ENCODE measurements around the gene SCYGR7. TPM values are rescaled to one million over a fixed set of nuclear protein-coding genes. Genes with fewer than 3 reads are reported as not detected.
"Not testable (repeated sequence)": the region's sequence is repeated elsewhere in the genome, so short reads cannot be mapped to it uniquely, and the experiment has no call there.

Gene SCYGR7
- polyA plus RNA-seq, 1 donor from 2014 or later, result not detected

- no peak within 1 kb of the TSS for H3K4me2 ChIP-seq (ENCODE audit: low read length)
- H3K36me3 ChIP-seq (ENCODE audit: insufficient read depth, low read length), result no peaks in the 10 kb centered on the region
- H3K9me2 ChIP-seq (ENCODE audit: insufficient read depth, low read length), result no peaks in the 10 kb centered on the region
- no peak within 1 kb of the TSS for H3K27ac ChIP-seq (ENCODE audit: low read length)
- H3K27me3 ChIP-seq (ENCODE audit: insufficient read depth, low read depth, low read length), result no peaks in the 10 kb centered on the region
- H3K9me3 ChIP-seq (ENCODE audit: low read length), result no peaks in the 10 kb centered on the region
- H3F3A ChIP-seq (ENCODE audit: insufficient read depth, low read length, poor library complexity, severe bottlenecking), result no peaks in the 10 kb centered on the region
- H4K20me1 ChIP-seq (ENCODE audit: insufficient read depth), result no peaks in the 10 kb centered on the region
- H3K4me3 ChIP-seq (ENCODE audit: low read length), result no peak within 1 kb of the TSS
- TF ChIP-seq CTCF (IDR thresholded peaks at IDR 0.05; ENCODE audit: poor library complexity, severe bottlenecking) (no peak), EP300 (conservative IDR thresholded peaks at IDR 0.05; ENCODE audit: poor library complexity, severe bottlenecking) (no peak), RAD21 (conservative IDR thresholded peaks at IDR 0.05) (no peak), POLR2AphosphoS5 (IDR thresholded peaks at IDR 0.05) (no peak), SMC3 (conservative IDR thresholded peaks at IDR 0.05; ENCODE audit: poor library complexity) (no peak), EZH2 (IDR thresholded peaks at IDR 0.05; ENCODE audit: borderline replicate concordance, insufficient read depth, low read length, poor library complexity, severe bottlenecking) (no peak), REST (IDR thresholded peaks at IDR 0.05; ENCODE audit: borderline replicate concordance) (no peak), MXI1 (conservative IDR thresholded peaks at IDR 0.05; ENCODE audit: poor library complexity, severe bottlenecking) (no peak), TAF1 (IDR thresholded peaks at IDR 0.05; ENCODE audit: low read depth) (no peak)
- no peak within 1 kb of the TSS for H3K9ac ChIP-seq (ENCODE audit: low read length)
- H2AFZ ChIP-seq (ENCODE audit: low read depth, low read length), result no peak within 1 kb of the TSS
- no peaks in the 10 kb centered on the region for H3K79me2 ChIP-seq (replicated peaks; ENCODE audit: insufficient read depth, low read length)
These were observed 3.6 kb upstream of the SCYGR7 start, which contains the start of gene SCYGR6 for GRCh38 chr2:227724394-227725039. TSS of gene SCYGR6 (minus strand) at chr2:227724757. CDS start at chr2:227724757, 0 bp downstream.

- Histone ChIP-seq H3K27ac (ENCODE audit: low read length) (no peak overlapping the region), H3K4me2 (ENCODE audit: low read length) (no peak overlapping the region), H4K20me1 (ENCODE audit: insufficient read depth) (no peaks in the 10 kb centered on the region), H3K79me2 (replicated peaks; ENCODE audit: insufficient read depth, low read length) (no peaks in the 10 kb centered on the region), H3K36me3 (ENCODE audit: insufficient read depth, low read length) (no peaks in the 10 kb centered on the region), H3K9me3 (ENCODE audit: low read length) (no peaks in the 10 kb centered on the region), H3F3A (ENCODE audit: insufficient read depth, low read length, poor library complexity, severe bottlenecking) (no peaks in the 10 kb centered on the region), H3K4me3 (ENCODE audit: low read length) (no peak overlapping the region), H2AFZ (ENCODE audit: low read depth, low read length) (no peak overlapping the region), H3K27me3 (ENCODE audit: insufficient read depth, low read depth, low read length) (no peaks in the 10 kb centered on the region), H3K9ac (ENCODE audit: low read length) (no peak overlapping the region), H3K9me2 (ENCODE audit: insufficient read depth, low read length) (no peaks in the 10 kb centered on the region)
- no peak for TF ChIP-seq TAF1 (IDR thresholded peaks at IDR 0.05; ENCODE audit: low read depth)
These were observed 11.2 kb downstream of the SCYGR7 start for GRCh38 chr2:227739351-227739750.

GRCh38 chr2:227740705-227741104 lies 12.6 kb downstream of the SCYGR7 start:
- H3K79me2 ChIP-seq (replicated peaks; ENCODE audit: insufficient read depth, low read length); H3F3A ChIP-seq (ENCODE audit: insufficient read depth, low read length, poor library complexity, severe bottlenecking); H4K20me1 ChIP-seq (ENCODE audit: insufficient read depth); H3K27ac ChIP-seq (ENCODE audit: low read length); H3K36me3 ChIP-seq (ENCODE audit: insufficient read depth, low read length); H3K9ac ChIP-seq (ENCODE audit: low read length); H3K4me2 ChIP-seq (ENCODE audit: low read length); H3K9me2 ChIP-seq (ENCODE audit: insufficient read depth, low read length); H3K9me3 ChIP-seq (ENCODE audit: low read length); H2AFZ ChIP-seq (ENCODE audit: low read depth, low read length); H3K27me3 ChIP-seq (ENCODE audit: insufficient read depth, low read depth, low read length); H3K4me3 ChIP-seq (ENCODE audit: low read length): not testable (repeated sequence)

All from neural cell (in vitro differentiated cells).